Neural cell (in vitro differentiated cells): Measurements from ENCODE around the gene MOB3B.

ENCODE experiments used
- CTCF ChIP-seq: fragments of 450-650 bp; IDR thresholded peaks from 2 replicates; pipeline ENCODE4 v1.5.1; 2014; ENCODE audit warnings: antibody characterized with exemption, mild to moderate bottlenecking, moderate library complexity; ENCODE audit not compliant: poor library complexity, severe bottlenecking
- EP300 ChIP-seq: fragments of 450-650 bp; conservative IDR thresholded peaks from 2 replicates; pipeline ENCODE4 v1.6.1; 2014; ENCODE audit warnings: antibody characterized with exemption, mild to moderate bottlenecking, moderate library complexity; ENCODE audit not compliant: poor library complexity, severe bottlenecking
- POLR2AphosphoS5 ChIP-seq: IDR thresholded peaks from 2 replicates; pipeline ENCODE4 v1.6.1; 2012
- RAD21 ChIP-seq: fragments of 450-650 bp; conservative IDR thresholded peaks from 2 replicates; pipeline ENCODE4 v1.6.1; 2014; ENCODE audit warnings: antibody characterized with exemption, mild to moderate bottlenecking, moderate library complexity
- TAF1 ChIP-seq: IDR thresholded peaks from 2 replicates; pipeline ENCODE4 v1.6.1; 2012; ENCODE audit warnings: low read depth

GRCh38 chr9:27533311-27533710 is 3.7 kb upstream of the MOB3B start:
- TF ChIP-seq CTCF: no peak
- TF ChIP-seq RAD21: no peak
- TF ChIP-seq TAF1: no peak
- no peak for TF ChIP-seq EP300
- no peak for TF ChIP-seq POLR2AphosphoS5
